ENCODE measurements around the gene PARS2.

The PARS2 gene

GRCh38 chr1:54774820-54775498 is 10.6 kb upstream of the PARS2 start:
- peak; percentile 30 for DNase-seq (ENCODE audit: low spot score)

GRCh38 chr1:54772951-54773350 is 8.6 kb upstream of the PARS2 start:
- DNase-seq (ENCODE audit: low spot score): no peak

- DNase-seq (ENCODE audit: low spot score): no peak
Observed at GRCh38 chr1:54768093-54768492, 3.8 kb upstream of the PARS2 start.

- DNase-seq (ENCODE audit: low spot score): no peak
Observed at GRCh38 chr1:54767526-54767925, 3.2 kb upstream of the PARS2 start.

GRCh38 chr1:54766726-54767125 is 2.4 kb upstream of the PARS2 start:
- DNase-seq (ENCODE audit: low spot score): no peak

GRCh38 chr1:54764922-54765561 is 719 bp upstream of the PARS2 start:
- DNase-seq (ENCODE audit: low spot score): no peak

GRCh38 chr1:54763816-54764132 is 549 bp downstream of the PARS2 start:
- DNase-seq (ENCODE audit: low spot score): no peak

GRCh38 chr1:54758678-54759348 is 5.5 kb downstream of the PARS2 start:
- no peak for DNase-seq (ENCODE audit: low spot score)

GRCh38 chr1:54757833-54758232 is 6.5 kb downstream of the PARS2 start:
- no peak for DNase-seq (ENCODE audit: low spot score)

GRCh38 chr1:54754486-54755285 is 9.6 kb downstream of the PARS2 start:
- DNase-seq (ENCODE audit: low spot score): no peak

GRCh38 chr1:54754045-54754444 is 10.3 kb downstream of the PARS2 start:
- no peak for DNase-seq (ENCODE audit: low spot score)

GRCh38 chr1:54751426-54751825 is 12.9 kb downstream of the PARS2 start:
- no peak for DNase-seq (ENCODE audit: low spot score)

- DNase-seq (ENCODE audit: low spot score): no peak
Observed at GRCh38 chr1:54750596-54750995, 13.7 kb downstream of the PARS2 start.

- DNase-seq (ENCODE audit: low spot score): no peak
Observed at GRCh38 chr1:54748094-54748835, 16.1 kb downstream of the PARS2 start.

- no peak for DNase-seq (ENCODE audit: low spot score)
Observed at GRCh38 chr1:54745864-54746263, 18.5 kb downstream of the PARS2 start.

GRCh38 chr1:54745274-54745673 is 19.0 kb downstream of the PARS2 start:
- no peak for DNase-seq (ENCODE audit: low spot score)

GRCh38 chr1:54744696-54745095 is 19.6 kb downstream of the PARS2 start:
- no peak for DNase-seq (ENCODE audit: low spot score)

- no peak for DNase-seq (ENCODE audit: low spot score)
Observed at GRCh38 chr1:54743416-54744226, 20.7 kb downstream of the PARS2 start.

- peak; percentile 11 for DNase-seq (ENCODE audit: low spot score)
Observed at GRCh38 chr1:54742282-54742681, 22.0 kb downstream of the PARS2 start.

GRCh38 chr1:54741531-54741930 is 22.8 kb downstream of the PARS2 start:
- DNase-seq (ENCODE audit: low spot score): no peak

- DNase-seq (ENCODE audit: low spot score): no peak
Observed at GRCh38 chr1:54738244-54738643, 26.1 kb downstream of the PARS2 start.
